H9 (cell line): Measurements from ENCODE around the gene RBM19. TPM values are rescaled to one million over a fixed set of nuclear protein-coding genes. Genes with fewer than 3 reads are reported as not detected.

ENCODE experiments used
- DNase-seq: peaks from one replicate; pipeline ENCODE4 v3.0.0-alpha.2; 2017
- H2AFZ ChIP-seq: one replicate; pipeline ENCODE4 v1.6.1; 2013; ENCODE audit warnings: mild to moderate bottlenecking, low read length, control low read depth, moderate library complexity
- H2AK5ac ChIP-seq: 2 replicates; pipeline ENCODE4 v1.6.1; 2013; ENCODE audit warnings: low read length, control low read depth, mixed read lengths; ENCODE audit not compliant: insufficient read length
- H2BK120ac ChIP-seq: one replicate; pipeline ENCODE4 v1.6.1; 2013; ENCODE audit warnings: low read depth, mild to moderate bottlenecking, low read length, control low read depth, inconsistent platforms; ENCODE audit not compliant: poor library complexity, severe bottlenecking
- H2BK12ac ChIP-seq: 2 replicates; pipeline ENCODE4 v1.6.1; 2013; ENCODE audit warnings: low read length, control low read depth, mixed read lengths, low read depth; ENCODE audit not compliant: insufficient read length
- H2BK15ac ChIP-seq: 2 replicates; pipeline ENCODE4 v1.6.1; 2013; ENCODE audit warnings: low read depth, low read length, control low read depth
- H2BK20ac ChIP-seq: one replicate; pipeline ENCODE4 v1.6.1; 2013; ENCODE audit warnings: low read depth, mild to moderate bottlenecking, low read length, control low read depth, inconsistent platforms; ENCODE audit not compliant: poor library complexity, severe bottlenecking
- H2BK5ac ChIP-seq: 2 replicates; pipeline ENCODE4 v1.6.1; 2013; ENCODE audit warnings: low read length, control low read depth, mixed read lengths; ENCODE audit not compliant: insufficient read length
- H3K14ac ChIP-seq: 2 replicates; pipeline ENCODE4 v1.6.1; 2013; ENCODE audit warnings: low read length, control low read depth; ENCODE audit not compliant: insufficient read depth
- H3K18ac ChIP-seq: 2 replicates; pipeline ENCODE4 v1.6.1; 2013; ENCODE audit warnings: low read depth, mild to moderate bottlenecking, mixed read lengths, low read length, control low read depth; ENCODE audit not compliant: insufficient read length
- H3K23ac ChIP-seq: 2 replicates; pipeline ENCODE4 v1.6.1; 2013; ENCODE audit warnings: low read length, control low read depth, mixed read lengths, low read depth; ENCODE audit not compliant: insufficient read length
- H3K23me2 ChIP-seq: 2 replicates; pipeline ENCODE4 v1.6.1; 2013; ENCODE audit warnings: low read depth, mild to moderate bottlenecking, mixed read lengths, low read length, control low read depth; ENCODE audit not compliant: insufficient read length, poor library complexity, severe bottlenecking
- H3K27ac ChIP-seq: 2 replicates; pipeline ENCODE4 v1.5.1; 2013; ENCODE audit warnings: low read length, control low read depth, mixed read lengths, low read depth; ENCODE audit not compliant: insufficient read length
- H3K27me3 ChIP-seq: 2 replicates; pipeline ENCODE4 v1.6.1; 2013; ENCODE audit warnings: low read length, control low read depth, inconsistent platforms; ENCODE audit not compliant: insufficient read depth
- H3K4ac ChIP-seq: 2 replicates; pipeline ENCODE4 v1.6.1; 2013; ENCODE audit warnings: low read depth, mild to moderate bottlenecking, control low read depth, inconsistent platforms, low read length, moderate library complexity
- H3K4me1 ChIP-seq: 2 replicates; pipeline ENCODE4 v1.6.1; 2013; ENCODE audit warnings: low read length, control low read depth, inconsistent platforms; ENCODE audit not compliant: insufficient read depth
- H3K4me2 ChIP-seq: 2 replicates; pipeline ENCODE4 v1.6.1; 2013; ENCODE audit warnings: low read length, control low read depth, mixed read lengths; ENCODE audit not compliant: insufficient read length, insufficient read depth
- H3K56ac ChIP-seq: 2 replicates; pipeline ENCODE4 v1.6.1; 2013; ENCODE audit warnings: low read depth, mild to moderate bottlenecking, mixed read lengths, low read length, control low read depth; ENCODE audit not compliant: insufficient read length
- H3K79me1 ChIP-seq: 2 replicates; pipeline ENCODE4 v1.6.1; 2013; ENCODE audit warnings: low read depth, mild to moderate bottlenecking, moderate library complexity, low read length, control low read depth, inconsistent platforms; ENCODE audit not compliant: insufficient read depth, poor library complexity, severe bottlenecking
- H3K79me2 ChIP-seq: 2 replicates; pipeline ENCODE4 v1.6.1; 2013; ENCODE audit warnings: low read length, control low read depth, inconsistent platforms; ENCODE audit not compliant: insufficient read depth
- H3K9ac ChIP-seq: 2 replicates; pipeline ENCODE4 v1.6.1; 2013; ENCODE audit warnings: low read length, control low read depth, mixed read lengths; ENCODE audit not compliant: insufficient read length; ENCODE audit errors: extremely low read depth
- H3K9me3 ChIP-seq: one replicate; pipeline ENCODE4 v1.6.1; 2013; ENCODE audit warnings: low read depth, low read length, inconsistent platforms; ENCODE audit not compliant: control insufficient read depth
- H3T11ph ChIP-seq: one replicate; pipeline ENCODE4 v1.6.1; 2013; ENCODE audit warnings: mild to moderate bottlenecking, low read length, control low read depth, inconsistent platforms
- H4K20me1 ChIP-seq: one replicate; pipeline ENCODE4 v1.6.1; 2013; ENCODE audit not compliant: control insufficient read depth, insufficient read length, insufficient read depth
- H4K5ac ChIP-seq: 2 replicates; pipeline ENCODE4 v1.6.1; 2013; ENCODE audit warnings: low read depth, mild to moderate bottlenecking, mixed read lengths, low read length, control low read depth; ENCODE audit not compliant: insufficient read length
- H4K8ac ChIP-seq: replicated peaks from 2 replicates; pipeline ENCODE4 v1.6.1; 2013; ENCODE audit warnings: low read length, control low read depth, mixed read lengths, low read depth; ENCODE audit not compliant: insufficient read length
- H4K91ac ChIP-seq: 2 replicates; pipeline ENCODE4 v1.6.1; 2013; ENCODE audit warnings: low read depth, mild to moderate bottlenecking, moderate library complexity, mixed read lengths, low read length, control low read depth; ENCODE audit not compliant: insufficient read length
- H3K27ac Mint-ChIP-seq, 3 experiments: 2 replicates in 2 of 3; 3 replicates in 1 of 3; pipeline ENCODE4 v1.8.0; 2020 to 2021; ENCODE audit warnings: mixed read lengths in 3 of 3, mild to moderate bottlenecking in 1 of 3, moderate library complexity in 1 of 3
- H3K27me3 Mint-ChIP-seq: 2 replicates; pipeline ENCODE4 v1.8.0; 2021; ENCODE audit warnings: low read depth, mild to moderate bottlenecking, moderate library complexity, mixed read lengths
- H3K36me3 Mint-ChIP-seq, 3 experiments: 2 replicates in 2 of 3; 3 replicates in 1 of 3; pipeline ENCODE4 v1.8.0; 2020 to 2021; ENCODE audit warnings: low read depth in 3 of 3, mixed read lengths in 3 of 3; ENCODE audit not compliant: insufficient read depth in 1 of 3
- H3K4me1 Mint-ChIP-seq, 2 experiments: 2 replicates each; pipeline ENCODE4 v1.8.0; 2020; ENCODE audit warnings: mixed read lengths in 2 of 2
- H3K4me3 Mint-ChIP-seq, 2 experiments: 2 replicates in 1 of 2; 3 replicates in 1 of 2; pipeline ENCODE4 v1.8.0; 2020 to 2021; ENCODE audit warnings: mild to moderate bottlenecking in 2 of 2, mixed read lengths in 2 of 2, moderate library complexity in 1 of 2
- H3K9me3 Mint-ChIP-seq, 2 experiments: 2 replicates in 1 of 2; 3 replicates in 1 of 2; pipeline ENCODE4 v1.8.0; 2020; ENCODE audit warnings: mild to moderate bottlenecking in 2 of 2, mixed read lengths in 2 of 2, moderate library complexity in 1 of 2
- CTCF ChIP-seq: fragments of 200-600 bp; sonication (generic); conservative IDR thresholded peaks from 3 replicates; pipeline ENCODE4 v1.8.0; 2021; ENCODE audit warnings: antibody characterized with exemption, mild to moderate bottlenecking
- WGBS: extraction: QIAGEN DNeasy Blood & Tissue Kit; methylation state at CpG from one replicate; pipeline ENCODE4 v1.1.7; 2013; ENCODE audit warnings: missing lambda C conversion rate, low lambda C conversion rate, mixed read lengths; ENCODE audit not compliant: insufficient read length; ENCODE audit errors: extremely low coverage; 5-methylcytosine and 5-hydroxymethylcytosine counted together
- total RNA-seq: library from RNA; stranded (reverse); gene quantifications from 2 replicates; pipeline ENCODE4 v1.2.1, GENCODE V29; 2021

The RBM19 gene
- total RNA-seq, 1 experiment from 2014 or later, result 32.2 TPM

GRCh38 chr12:113768850-113769249 is 197.3 kb downstream of the RBM19 start:
- Histone ChIP-seq H2BK5ac (no peak overlapping the region), H3K14ac (no peak overlapping the region), H4K5ac (no peak overlapping the region), H3K18ac (no peak overlapping the region), H3T11ph (no peak overlapping the region), H3K23ac (no peak overlapping the region), H2BK15ac (no peak overlapping the region), H3K4me1 (no peaks in the 10 kb centered on the region), H2BK20ac (no peak overlapping the region), H3K9me3 (no peaks in the 10 kb centered on the region), H3K27ac (no peak overlapping the region), H3K23me2 (no peaks in the 10 kb centered on the region), H2AK5ac (no peak overlapping the region), H3K4ac (no peak overlapping the region), H2BK120ac (no peak overlapping the region), H2BK12ac (no peak overlapping the region), H3K79me1 (no peaks in the 10 kb centered on the region), H2AFZ (no peak overlapping the region), H4K91ac (no peak overlapping the region), H4K20me1 (no peaks in the 10 kb centered on the region), H3K9ac (no peak overlapping the region), H3K56ac (no peak overlapping the region), H3K27me3 (no peaks in the 10 kb centered on the region), H3K79me2 (0 out of 2 replicates have a peak, but pooled peaks cover 2% of the 10 kb centered on the region), H4K8ac (no peak overlapping the region), H3K4me2 (no peak overlapping the region)
- Mint-ChIP-seq H3K4me3 (no peak overlapping the region), H3K36me3 (no peaks in the 10 kb centered on the region; a peak in 1 of 7 replicates), H3K27ac (no peak overlapping the region), H3K9me3 (no peaks in the 10 kb centered on the region), H3K4me1 (peaks cover 9 to 10% of the 10 kb centered on the region in 2 experiments), H3K27me3 (peaks cover 6% of the 10 kb centered on the region)
- no CpG with 5 or more reads among the region's 6 CpGs for WGBS
- DNase-seq, result no peak
- TF ChIP-seq CTCF, result no peak
